ENCODE results near the gene SCFD2.

Gene SCFD2

DNA sequence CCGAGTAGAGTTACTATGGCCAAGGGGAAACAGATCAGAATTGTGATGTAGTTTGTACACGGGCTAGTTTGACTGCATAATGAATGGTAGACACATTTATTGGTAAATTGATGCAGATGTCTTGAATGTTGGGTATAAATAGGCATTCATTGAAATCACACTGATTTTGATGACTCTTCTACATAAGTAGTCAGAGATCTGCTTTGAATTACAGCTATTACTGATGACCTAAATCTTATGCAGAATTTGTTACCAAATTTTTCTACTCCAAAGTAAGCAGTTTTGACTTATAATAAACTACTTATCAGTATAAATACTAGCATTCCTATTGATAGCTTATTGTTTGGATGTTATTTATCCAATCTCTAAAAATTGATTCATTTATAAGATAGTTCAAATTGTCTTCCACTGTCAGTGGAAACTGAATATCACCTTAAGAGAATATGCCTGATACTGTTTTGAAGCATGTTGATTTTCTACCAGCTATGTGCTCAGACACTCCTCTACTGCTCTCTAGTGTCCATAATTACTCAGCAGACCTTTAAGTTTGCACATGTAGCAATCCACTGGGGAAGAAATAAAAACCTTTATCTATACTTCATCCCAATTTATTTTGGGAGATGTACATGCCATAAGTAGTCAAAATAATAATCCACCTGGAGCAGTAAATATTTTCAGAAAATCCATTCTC, 383.5 kb downstream of the SCFD2 start:
- TF ChIP-seq SUZ12 (IDR thresholded peaks at IDR 0.05; ENCODE audit: extremely low read depth, insufficient read depth, insufficient read length) = no peak
- no peak for TF ChIP-seq ZNF274 (IDR thresholded peaks at IDR 0.05; ENCODE audit: low read depth, low read length)
- TF ChIP-seq YY1 (IDR thresholded peaks at IDR 0.05; ENCODE audit: insufficient read depth, insufficient read length) = no peak
- DNase-seq (ENCODE audit: low read depth, low spot score) = peak; percentile 8
- no peak overlapping the region for H3K4me3 ChIP-seq (ENCODE audit: insufficient read length, low read depth)
- no peaks in the 10 kb centered on the region for H3K4me1 ChIP-seq (ENCODE audit: insufficient read depth, insufficient read length)
- H3K9me3 ChIP-seq (ENCODE audit: insufficient read depth, low read length) = no peaks in the 10 kb centered on the region
- H3K36me3 ChIP-seq (ENCODE audit: insufficient read depth, insufficient read length, low read length) = no peaks in the 10 kb centered on the region
- H3K9ac ChIP-seq (ENCODE audit: insufficient read length, low read depth) = no peak overlapping the region
- no peaks in the 10 kb centered on the region for H3K27me3 ChIP-seq (ENCODE audit: insufficient read depth, insufficient read length)

DNA sequence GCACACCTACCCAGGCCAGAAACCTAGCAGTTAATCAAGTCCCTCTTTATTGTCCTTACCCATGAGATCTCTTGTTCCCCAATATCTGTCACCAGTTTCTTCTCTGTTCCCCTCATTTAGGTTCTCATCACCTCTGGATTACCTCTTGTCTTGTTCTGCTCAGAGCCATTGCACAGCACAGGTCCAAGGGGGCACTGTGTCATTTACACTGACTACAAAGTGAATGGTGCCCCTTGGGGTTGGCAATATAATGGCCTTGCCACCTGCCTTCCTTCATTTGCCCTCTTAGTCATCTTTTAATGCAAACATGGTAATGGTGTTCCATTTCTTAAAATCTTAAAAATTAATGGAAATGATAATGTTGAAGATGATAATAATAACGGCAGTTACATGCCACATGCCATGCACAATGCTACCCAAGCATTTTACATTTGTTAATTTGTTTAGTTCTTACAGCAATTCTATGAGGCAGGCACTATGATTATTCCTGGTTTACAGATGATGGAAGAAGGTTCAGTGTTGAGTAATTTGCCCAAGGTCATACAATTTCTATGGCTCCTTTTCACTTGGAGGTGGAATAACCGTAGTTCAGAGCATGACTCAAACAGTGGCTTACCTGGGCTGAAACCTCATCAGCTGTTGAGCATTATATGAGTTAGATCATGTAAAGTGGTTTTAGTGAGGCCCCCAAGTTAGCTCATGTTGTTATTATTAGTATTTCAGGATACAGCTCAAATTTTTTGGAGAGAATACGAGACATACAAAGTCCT, 385.9 kb downstream of the SCFD2 start:
- H3K9ac ChIP-seq (ENCODE audit: insufficient read length, low read depth) = no peak overlapping the region
- H3K27me3 ChIP-seq (ENCODE audit: insufficient read depth, insufficient read length) = no peaks in the 10 kb centered on the region
- TF ChIP-seq SUZ12 (IDR thresholded peaks at IDR 0.05; ENCODE audit: extremely low read depth, insufficient read depth, insufficient read length) (no peak), YY1 (IDR thresholded peaks at IDR 0.05; ENCODE audit: insufficient read depth, insufficient read length) (no peak), ZNF274 (IDR thresholded peaks at IDR 0.05; ENCODE audit: low read depth, low read length) (no peak)
- H3K4me3 ChIP-seq (ENCODE audit: insufficient read length, low read depth) = no peak overlapping the region
- H3K36me3 ChIP-seq (ENCODE audit: insufficient read depth, insufficient read length, low read length) = no peaks in the 10 kb centered on the region
- no peaks in the 10 kb centered on the region for H3K9me3 ChIP-seq (ENCODE audit: insufficient read depth, low read length)
- H3K4me1 ChIP-seq (ENCODE audit: insufficient read depth, insufficient read length) = no peaks in the 10 kb centered on the region
- DNase-seq (ENCODE audit: low read depth, low spot score) = no peak

DNA sequence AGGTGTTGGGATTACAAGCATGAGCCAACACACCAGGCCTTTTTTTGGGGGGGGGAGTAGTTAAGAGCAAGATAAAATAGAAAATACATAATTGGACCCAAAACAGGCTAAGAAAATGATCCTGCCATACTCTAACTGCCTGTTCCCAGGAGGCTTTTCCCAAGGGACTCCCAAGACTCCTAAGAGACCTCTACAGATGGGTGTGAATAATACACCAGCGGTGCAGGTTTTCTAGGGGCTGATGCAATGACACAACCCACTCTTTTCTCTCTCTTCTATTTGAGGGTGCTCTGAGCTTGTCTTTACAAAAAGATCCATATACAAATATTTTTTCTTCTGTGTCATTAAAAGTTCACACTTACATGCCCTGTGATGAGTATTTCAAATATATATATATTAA, 386.8 kb downstream of the SCFD2 start:
- no peak for TF ChIP-seq ZNF274 (IDR thresholded peaks at IDR 0.05; ENCODE audit: low read depth, low read length)
- TF ChIP-seq YY1 (IDR thresholded peaks at IDR 0.05; ENCODE audit: insufficient read depth, insufficient read length) = no peak
- TF ChIP-seq SUZ12 (IDR thresholded peaks at IDR 0.05; ENCODE audit: extremely low read depth, insufficient read depth, insufficient read length) = no peak
- H3K4me1 ChIP-seq (ENCODE audit: insufficient read depth, insufficient read length) = no peaks in the 10 kb centered on the region
- H3K9me3 ChIP-seq (ENCODE audit: insufficient read depth, low read length) = no peaks in the 10 kb centered on the region
- no peak overlapping the region for H3K4me3 ChIP-seq (ENCODE audit: insufficient read length, low read depth)
- DNase-seq (ENCODE audit: low read depth, low spot score) = no peak
- H3K9ac ChIP-seq (ENCODE audit: insufficient read length, low read depth) = no peak overlapping the region
- H3K27me3 ChIP-seq (ENCODE audit: insufficient read depth, insufficient read length) = no peaks in the 10 kb centered on the region
- no peaks in the 10 kb centered on the region for H3K36me3 ChIP-seq (ENCODE audit: insufficient read depth, insufficient read length, low read length)

DNA sequence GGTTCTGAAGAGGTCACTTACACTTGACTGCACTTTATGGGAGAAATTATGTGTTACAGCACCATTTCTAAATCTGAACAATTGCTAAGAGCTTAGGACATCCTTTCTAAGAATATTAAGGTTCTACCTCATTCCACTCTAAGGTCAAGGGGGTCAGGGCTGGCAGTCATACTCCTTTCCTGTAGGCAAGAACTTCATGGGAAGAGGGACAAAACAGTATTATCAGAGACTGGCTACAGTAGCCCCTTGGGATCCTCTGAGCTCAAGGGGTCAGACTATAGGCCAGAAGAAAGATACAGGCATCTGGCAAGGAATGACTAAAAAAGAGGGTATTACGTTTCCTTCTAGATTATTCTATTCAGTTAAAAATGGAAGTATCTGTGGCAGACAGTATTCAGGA, 388.6 kb downstream of the SCFD2 start:
- no peak for DNase-seq (ENCODE audit: low read depth, low spot score)
- Histone ChIP-seq H3K9ac (ENCODE audit: insufficient read length, low read depth) (no peak overlapping the region), H3K9me3 (ENCODE audit: insufficient read depth, low read length) (no peaks in the 10 kb centered on the region), H3K4me3 (ENCODE audit: insufficient read length, low read depth) (no peak overlapping the region), H3K27me3 (ENCODE audit: insufficient read depth, insufficient read length) (no peaks in the 10 kb centered on the region), H3K4me1 (ENCODE audit: insufficient read depth, insufficient read length) (no peaks in the 10 kb centered on the region), H3K36me3 (ENCODE audit: insufficient read depth, insufficient read length, low read length) (no peaks in the 10 kb centered on the region)
- TF ChIP-seq SUZ12 (IDR thresholded peaks at IDR 0.05; ENCODE audit: extremely low read depth, insufficient read depth, insufficient read length) = no peak
- no peak for TF ChIP-seq YY1 (IDR thresholded peaks at IDR 0.05; ENCODE audit: insufficient read depth, insufficient read length)
- TF ChIP-seq ZNF274 (IDR thresholded peaks at IDR 0.05; ENCODE audit: low read depth, low read length) = no peak

DNA sequence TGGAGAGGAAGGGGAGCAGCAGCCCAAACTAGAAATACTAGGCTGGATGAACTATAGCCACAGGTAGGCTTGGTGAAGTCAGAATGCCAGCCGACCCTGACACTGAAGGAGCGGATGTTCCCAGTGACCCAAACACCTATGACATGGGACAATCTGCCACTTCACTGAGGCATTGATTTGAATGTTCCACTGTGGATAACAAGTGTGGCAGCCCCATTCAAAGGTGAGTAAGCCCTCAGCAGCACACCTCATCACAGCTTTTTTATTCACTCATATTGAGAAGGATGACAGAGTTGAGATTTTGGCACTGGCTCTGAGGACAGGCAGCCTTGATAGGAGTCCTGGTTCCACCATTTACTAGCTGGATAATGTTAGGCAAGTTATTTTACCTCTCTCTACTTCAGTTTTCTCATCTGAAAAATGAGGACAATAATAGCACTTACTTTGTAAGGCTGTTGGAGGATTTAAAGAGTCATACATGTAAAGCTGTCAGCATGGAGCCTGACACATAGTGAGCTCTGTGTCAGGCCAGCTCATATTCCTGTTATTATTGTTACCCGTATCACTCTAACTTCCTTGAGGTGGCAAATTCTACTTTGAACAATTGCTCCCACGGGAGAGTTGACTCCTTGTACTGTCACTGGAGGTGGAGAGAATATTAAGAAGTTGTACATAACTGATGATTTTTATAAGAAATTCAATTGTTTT, 389.2 kb downstream of the SCFD2 start:
- DNase-seq (ENCODE audit: low read depth, low spot score) = no peak
- Histone ChIP-seq H3K4me3 (ENCODE audit: insufficient read length, low read depth) (no peak overlapping the region), H3K4me1 (ENCODE audit: insufficient read depth, insufficient read length) (no peaks in the 10 kb centered on the region), H3K36me3 (ENCODE audit: insufficient read depth, insufficient read length, low read length) (no peaks in the 10 kb centered on the region), H3K9me3 (ENCODE audit: insufficient read depth, low read length) (no peaks in the 10 kb centered on the region), H3K27me3 (ENCODE audit: insufficient read depth, insufficient read length) (no peaks in the 10 kb centered on the region), H3K9ac (ENCODE audit: insufficient read length, low read depth) (no peak overlapping the region)
- TF ChIP-seq YY1 (IDR thresholded peaks at IDR 0.05; ENCODE audit: insufficient read depth, insufficient read length) (no peak), SUZ12 (IDR thresholded peaks at IDR 0.05; ENCODE audit: extremely low read depth, insufficient read depth, insufficient read length) (no peak), ZNF274 (IDR thresholded peaks at IDR 0.05; ENCODE audit: low read depth, low read length) (no peak)

DNA sequence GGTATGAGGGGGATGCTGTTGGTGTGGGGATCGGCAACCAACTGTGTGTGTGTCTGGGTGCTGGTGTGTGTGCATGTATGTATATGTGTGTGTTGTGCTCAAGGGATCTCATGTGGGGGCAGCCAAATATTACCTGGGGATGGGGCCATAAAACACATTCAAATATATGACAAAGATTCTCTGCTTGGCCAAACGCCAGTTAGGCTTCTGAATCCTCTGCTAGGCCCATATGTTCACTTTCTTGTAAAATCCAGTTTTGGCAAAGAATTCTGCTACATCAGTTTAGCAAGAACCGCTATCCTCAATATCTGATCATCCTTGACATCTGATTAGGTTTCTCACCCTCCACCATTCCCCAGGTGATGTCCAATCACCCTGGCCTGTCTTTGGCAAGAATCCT, 397.2 kb downstream of the SCFD2 start:
- no peaks in the 10 kb centered on the region for H3K36me3 ChIP-seq (ENCODE audit: insufficient read depth, insufficient read length, low read length)
- H3K9ac ChIP-seq (ENCODE audit: insufficient read length, low read depth) = no peak overlapping the region
- TF ChIP-seq YY1 (IDR thresholded peaks at IDR 0.05; ENCODE audit: insufficient read depth, insufficient read length) = no peak
- no peak for TF ChIP-seq SUZ12 (IDR thresholded peaks at IDR 0.05; ENCODE audit: extremely low read depth, insufficient read depth, insufficient read length)
- TF ChIP-seq ZNF274 (IDR thresholded peaks at IDR 0.05; ENCODE audit: low read depth, low read length) = no peak
- H3K4me3 ChIP-seq (ENCODE audit: insufficient read length, low read depth) = no peak overlapping the region
- no peak for DNase-seq (ENCODE audit: low read depth, low spot score)
- H3K27me3 ChIP-seq (ENCODE audit: insufficient read depth, insufficient read length) = no peaks in the 10 kb centered on the region
- H3K4me1 ChIP-seq (ENCODE audit: insufficient read depth, insufficient read length) = no peaks in the 10 kb centered on the region
- H3K9me3 ChIP-seq (ENCODE audit: insufficient read depth, low read length) = peaks cover 5% of the 10 kb centered on the region; the same call in 1 of the 2 replicates

DNA sequence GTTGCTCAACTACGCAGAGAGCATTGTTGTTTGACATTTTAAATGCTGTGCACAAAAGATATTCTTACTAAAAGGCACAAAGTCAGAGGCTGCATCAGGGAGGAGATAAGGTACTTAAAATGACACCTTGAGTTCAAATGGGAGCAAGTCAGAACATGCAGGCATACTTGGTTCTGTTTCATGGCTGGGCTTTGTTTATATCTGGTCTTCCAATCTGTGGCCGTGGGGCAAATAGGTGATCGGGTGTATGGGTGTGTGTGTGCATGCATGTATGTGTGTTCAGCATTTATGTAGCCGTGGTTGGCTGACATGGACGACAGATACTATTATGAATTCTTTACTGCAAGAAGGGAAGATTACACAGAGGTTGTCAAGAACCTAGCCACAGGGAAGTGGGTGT, 397.6 kb downstream of the SCFD2 start:
- H3K36me3 ChIP-seq (ENCODE audit: insufficient read depth, insufficient read length, low read length) = no peaks in the 10 kb centered on the region
- peaks cover 5% of the 10 kb centered on the region; the same call in 1 of the 2 replicates for H3K9me3 ChIP-seq (ENCODE audit: insufficient read depth, low read length)
- H3K9ac ChIP-seq (ENCODE audit: insufficient read length, low read depth) = no peak overlapping the region
- DNase-seq (ENCODE audit: low read depth, low spot score) = no peak
- no peaks in the 10 kb centered on the region for H3K4me1 ChIP-seq (ENCODE audit: insufficient read depth, insufficient read length)
- no peaks in the 10 kb centered on the region for H3K27me3 ChIP-seq (ENCODE audit: insufficient read depth, insufficient read length)
- TF ChIP-seq SUZ12 (IDR thresholded peaks at IDR 0.05; ENCODE audit: extremely low read depth, insufficient read depth, insufficient read length) = no peak
- TF ChIP-seq YY1 (IDR thresholded peaks at IDR 0.05; ENCODE audit: insufficient read depth, insufficient read length) = no peak
- TF ChIP-seq ZNF274 (IDR thresholded peaks at IDR 0.05; ENCODE audit: low read depth, low read length) = no peak
- H3K4me3 ChIP-seq (ENCODE audit: insufficient read length, low read depth) = no peak overlapping the region
